Measurements from ENCODE around the gene KCNIP1.

DNA sequence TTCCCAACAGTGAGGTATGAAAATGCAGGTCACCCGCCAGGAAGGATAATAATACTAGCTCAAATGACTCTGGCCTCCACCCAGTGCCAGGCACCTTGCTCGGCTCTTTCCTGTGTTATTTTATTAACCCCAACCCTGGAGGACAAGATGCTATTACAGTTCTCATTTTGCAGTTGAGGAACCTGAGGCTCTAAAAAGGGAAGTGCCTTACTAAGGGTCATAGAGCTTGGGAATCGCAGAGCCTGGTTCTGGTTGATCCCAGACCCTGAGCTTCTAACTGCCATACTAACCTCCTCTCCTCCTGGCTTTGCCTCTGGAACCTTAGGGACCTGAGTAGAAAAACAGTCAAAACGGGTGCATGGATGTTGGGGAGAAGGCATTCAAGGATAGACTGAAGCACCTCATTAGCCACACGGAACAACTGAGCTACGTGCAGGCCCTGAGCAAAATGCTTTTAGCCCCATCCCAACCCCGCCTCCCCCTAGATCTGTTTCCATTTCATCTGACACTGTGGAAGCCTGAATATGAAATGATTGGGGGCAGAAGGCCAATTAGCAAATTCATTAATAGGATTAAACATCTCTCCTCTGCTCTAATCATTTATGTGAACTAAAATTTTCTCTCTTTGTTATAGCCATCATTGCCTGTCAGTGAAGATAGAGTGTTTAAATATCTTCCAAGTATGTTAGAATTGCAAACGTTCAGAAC lies 7.9 kb downstream of the KCNIP1 start:
- TF ChIP-seq POLR2A (IDR thresholded peaks at IDR 0.05), result no peak
- TF ChIP-seq, protein P1, sequence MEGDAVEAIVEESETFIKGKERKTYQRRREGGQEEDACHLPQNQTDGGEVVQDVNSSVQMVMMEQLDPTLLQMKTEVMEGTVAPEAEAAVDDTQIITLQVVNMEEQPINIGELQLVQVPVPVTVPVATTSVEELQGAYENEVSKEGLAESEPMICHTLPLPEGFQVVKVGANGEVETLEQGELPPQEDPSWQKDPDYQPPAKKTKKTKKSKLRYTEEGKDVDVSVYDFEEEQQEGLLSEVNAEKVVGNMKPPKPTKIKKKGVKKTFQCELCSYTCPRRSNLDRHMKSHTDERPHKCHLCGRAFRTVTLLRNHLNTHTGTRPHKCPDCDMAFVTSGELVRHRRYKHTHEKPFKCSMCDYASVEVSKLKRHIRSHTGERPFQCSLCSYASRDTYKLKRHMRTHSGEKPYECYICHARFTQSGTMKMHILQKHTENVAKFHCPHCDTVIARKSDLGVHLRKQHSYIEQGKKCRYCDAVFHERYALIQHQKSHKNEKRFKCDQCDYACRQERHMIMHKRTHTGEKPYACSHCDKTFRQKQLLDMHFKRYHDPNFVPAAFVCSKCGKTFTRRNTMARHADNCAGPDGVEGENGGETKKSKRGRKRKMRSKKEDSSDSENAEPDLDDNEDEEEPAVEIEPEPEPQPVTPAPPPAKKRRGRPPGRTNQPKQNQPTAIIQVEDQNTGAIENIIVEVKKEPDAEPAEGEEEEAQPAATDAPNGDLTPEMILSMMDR (IDR thresholded peaks at IDR 0.05), result no peak

All from esophagus squamous epithelium (tissue), 4 donors.